NT2/D1 (cell line): Measurements from ENCODE around the gene GPR22.

Source experiments
- SUZ12 ChIP-seq: IDR thresholded peaks from 2 replicates; pipeline ENCODE4 v1.6.1; 2011; ENCODE audit not compliant: insufficient read length, insufficient read depth; ENCODE audit errors: extremely low read depth
- YY1 ChIP-seq: IDR thresholded peaks from 2 replicates; pipeline ENCODE4 v1.6.1; 2011; ENCODE audit not compliant: insufficient read length, insufficient read depth

DNA sequence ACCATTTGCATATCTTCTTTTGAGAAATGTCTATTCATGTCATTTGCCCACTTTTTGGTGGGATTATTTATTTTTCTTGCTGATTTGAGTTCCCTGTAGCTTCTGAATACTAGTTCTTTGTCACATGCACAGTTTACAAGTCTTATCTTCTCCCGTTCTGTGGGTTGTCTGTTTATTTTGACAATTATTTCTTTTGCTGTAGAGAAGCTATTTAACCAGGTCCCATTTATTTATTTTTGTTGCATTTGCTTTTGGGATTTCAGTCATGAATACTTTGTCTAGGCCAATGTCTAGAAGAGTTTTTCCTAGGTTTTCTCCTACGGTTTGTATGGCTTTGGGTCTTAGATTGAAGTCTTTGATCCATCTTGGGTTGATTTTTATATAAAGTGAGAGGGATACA lies 32.9 kb downstream of the GPR22 start:
- TF ChIP-seq SUZ12 (no peak), YY1 (no peak)
